ENCODE results near the gene MRPS16. TPM values are rescaled to one million over a fixed set of nuclear protein-coding genes. Genes with fewer than 3 reads are reported as not detected.

The MRPS16 gene
- total and polyA plus RNA-seq, 9 of the 15 experiments (the other 6 are each of a cell fraction or from before 2014, with no cell fraction given), result 65.0 to 239 (median 146) TPM

DNA sequence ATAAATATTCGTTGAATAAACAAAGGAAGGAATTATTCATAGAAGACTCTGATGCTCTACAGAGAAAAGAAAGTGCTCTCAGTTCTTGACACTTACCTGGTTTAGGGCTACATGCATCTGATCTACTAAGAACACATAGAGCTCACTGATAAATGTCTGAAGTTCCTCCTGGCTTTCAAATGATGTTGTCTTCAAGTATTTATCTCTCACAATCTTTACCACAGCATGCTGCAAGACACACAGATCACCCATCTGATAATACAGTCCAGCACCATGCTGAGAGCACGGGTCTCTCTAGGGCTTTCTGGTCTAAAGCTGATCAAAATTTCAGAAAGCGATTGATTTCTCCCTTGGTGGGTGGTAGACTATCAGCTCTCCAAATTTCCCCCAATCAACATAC is 44.5 kb upstream of the MRPS16 start:
- no peaks in the 10 kb centered on the region for H3K9me1 ChIP-seq (ENCODE audit: control insufficient read depth, insufficient read depth, low read length)
- H3K36me3 ChIP-seq (ENCODE audit: control insufficient read depth, insufficient read depth, low read length), result no peaks in the 10 kb centered on the region
- FAIRE-seq (no peak), DNase-seq (ENCODE audit: extremely low read depth in 1 of 4, low spot score in 3 of 4) (no peak), ATAC-seq (no peak)
- POLR2A ChIA-PET, result interaction anchor here (0.6 to 1.4 kb wide), 3 partner anchors 15 to 38 kb away, joined by 3 to 6 read pairs (median 5); no protein-coding TSS in a partner anchor
- H3K4me3 ChIP-seq, result no peak overlapping the region
- CTCF ChIA-PET (ENCODE audit: low intra/inter-chr PET ratio), result no interaction called here
- no peaks in the 10 kb centered on the region for H3K79me2 ChIP-seq (ENCODE audit: control insufficient read depth, insufficient read depth, low read length)
- no peak overlapping the region for H3K27ac ChIP-seq (ENCODE audit: extremely low read depth, low read depth, low read length)
- no peak overlapping the region for H2AFZ ChIP-seq (ENCODE audit: low read depth, low read length)
- in situ Hi-C loops (cut with MboI) (no loop called here), intact Hi-C loops (cut with micrococcal nuclease) (no loop called here)
- no peaks in the 10 kb centered on the region for H3K9me3 ChIP-seq (replicated peaks; ENCODE audit: control insufficient read depth, insufficient read depth, low read depth, low read length)
- no peak overlapping the region for H3K9ac ChIP-seq (ENCODE audit: insufficient read depth in 1 of 2, low read depth in 2 of 2, low read length in 2 of 2)
- H3K27me3 ChIP-seq (ENCODE audit: control insufficient read depth in 2 of 2, insufficient read depth in 2 of 2, low read length in 2 of 2), result no peaks in the 10 kb centered on the region
- no TSS peak for BruUV-seq (replicated peaks)
- no peak overlapping the region for H3K4me2 ChIP-seq (ENCODE audit: insufficient read depth, low read length)
- WGBS (ENCODE audit: insufficient coverage, low coverage, missing lambda C conversion rate), result 10% methylated on average over 3 of the region's 3 CpGs
- no peaks in the 10 kb centered on the region for H3K4me1 ChIP-seq (replicated peaks in 1 of 2; ENCODE audit: control insufficient read depth in 2 of 2, insufficient read depth in 2 of 2, low read length in 2 of 2)
- no peaks in the 10 kb centered on the region for H4K20me1 ChIP-seq (replicated peaks; ENCODE audit: control insufficient read depth, insufficient read depth, low read length)
- no peak for TF ChIP-seq PCBP1 (IDR thresholded peaks at IDR 0.05; ENCODE audit: low read depth, low read length, poor library complexity, severe bottlenecking)
- no peak for TF ChIP-seq ZZZ3 (IDR thresholded peaks at IDR 0.05)
- TF ChIP-seq, protein P1, sequence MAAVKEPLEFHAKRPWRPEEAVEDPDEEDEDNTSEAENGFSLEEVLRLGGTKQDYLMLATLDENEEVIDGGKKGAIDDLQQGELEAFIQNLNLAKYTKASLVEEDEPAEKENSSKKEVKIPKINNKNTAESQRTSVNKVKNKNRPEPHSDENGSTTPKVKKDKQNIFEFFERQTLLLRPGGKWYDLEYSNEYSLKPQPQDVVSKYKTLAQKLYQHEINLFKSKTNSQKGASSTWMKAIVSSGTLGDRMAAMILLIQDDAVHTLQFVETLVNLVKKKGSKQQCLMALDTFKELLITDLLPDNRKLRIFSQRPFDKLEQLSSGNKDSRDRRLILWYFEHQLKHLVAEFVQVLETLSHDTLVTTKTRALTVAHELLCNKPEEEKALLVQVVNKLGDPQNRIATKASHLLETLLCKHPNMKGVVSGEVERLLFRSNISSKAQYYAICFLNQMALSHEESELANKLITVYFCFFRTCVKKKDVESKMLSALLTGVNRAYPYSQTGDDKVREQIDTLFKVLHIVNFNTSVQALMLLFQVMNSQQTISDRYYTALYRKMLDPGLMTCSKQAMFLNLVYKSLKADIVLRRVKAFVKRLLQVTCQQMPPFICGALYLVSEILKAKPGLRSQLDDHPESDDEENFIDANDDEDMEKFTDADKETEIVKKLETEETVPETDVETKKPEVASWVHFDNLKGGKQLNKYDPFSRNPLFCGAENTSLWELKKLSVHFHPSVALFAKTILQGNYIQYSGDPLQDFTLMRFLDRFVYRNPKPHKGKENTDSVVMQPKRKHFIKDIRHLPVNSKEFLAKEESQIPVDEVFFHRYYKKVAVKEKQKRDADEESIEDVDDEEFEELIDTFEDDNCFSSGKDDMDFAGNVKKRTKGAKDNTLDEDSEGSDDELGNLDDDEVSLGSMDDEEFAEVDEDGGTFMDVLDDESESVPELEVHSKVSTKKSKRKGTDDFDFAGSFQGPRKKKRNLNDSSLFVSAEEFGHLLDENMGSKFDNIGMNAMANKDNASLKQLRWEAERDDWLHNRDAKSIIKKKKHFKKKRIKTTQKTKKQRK (IDR thresholded peaks at IDR 0.05; ENCODE audit: borderline replicate concordance, low read depth, low read length), result no peak
- TF ChIP-seq, protein P2, sequence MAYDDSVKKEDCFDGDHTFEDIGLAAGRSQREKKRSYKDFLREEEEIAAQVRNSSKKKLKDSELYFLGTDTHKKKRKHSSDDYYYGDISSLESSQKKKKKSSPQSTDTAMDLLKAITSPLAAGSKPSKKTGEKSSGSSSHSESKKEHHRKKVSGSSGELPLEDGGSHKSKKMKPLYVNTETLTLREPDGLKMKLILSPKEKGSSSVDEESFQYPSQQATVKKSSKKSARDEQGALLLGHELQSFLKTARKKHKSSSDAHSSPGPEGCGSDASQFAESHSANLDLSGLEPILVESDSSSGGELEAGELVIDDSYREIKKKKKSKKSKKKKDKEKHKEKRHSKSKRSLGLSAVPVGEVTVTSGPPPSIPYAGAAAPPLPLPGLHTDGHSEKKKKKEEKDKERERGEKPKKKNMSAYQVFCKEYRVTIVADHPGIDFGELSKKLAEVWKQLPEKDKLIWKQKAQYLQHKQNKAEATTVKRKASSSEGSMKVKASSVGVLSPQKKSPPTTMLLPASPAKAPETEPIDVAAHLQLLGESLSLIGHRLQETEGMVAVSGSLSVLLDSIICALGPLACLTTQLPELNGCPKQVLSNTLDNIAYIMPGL (CRISPR knock-in tag; IDR thresholded peaks at IDR 0.05), result no peak
- TF ChIP-seq, protein P3, sequence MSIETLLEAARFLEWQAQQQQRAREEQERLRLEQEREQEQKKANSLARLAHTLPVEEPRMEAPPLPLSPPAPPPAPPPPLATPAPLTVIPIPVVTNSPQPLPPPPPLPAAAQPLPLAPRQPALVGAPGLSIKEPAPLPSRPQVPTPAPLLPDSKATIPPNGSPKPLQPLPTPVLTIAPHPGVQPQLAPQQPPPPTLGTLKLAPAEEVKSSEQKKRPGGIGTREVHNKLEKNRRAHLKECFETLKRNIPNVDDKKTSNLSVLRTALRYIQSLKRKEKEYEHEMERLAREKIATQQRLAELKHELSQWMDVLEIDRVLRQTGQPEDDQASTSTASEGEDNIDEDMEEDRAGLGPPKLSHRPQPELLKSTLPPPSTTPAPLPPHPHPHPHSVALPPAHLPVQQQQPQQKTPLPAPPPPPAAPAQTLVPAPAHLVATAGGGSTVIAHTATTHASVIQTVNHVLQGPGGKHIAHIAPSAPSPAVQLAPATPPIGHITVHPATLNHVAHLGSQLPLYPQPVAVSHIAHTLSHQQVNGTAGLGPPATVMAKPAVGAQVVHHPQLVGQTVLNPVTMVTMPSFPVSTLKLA (conservative IDR thresholded peaks at IDR 0.05), result no peak
- TF ChIP-seq, protein P4, sequence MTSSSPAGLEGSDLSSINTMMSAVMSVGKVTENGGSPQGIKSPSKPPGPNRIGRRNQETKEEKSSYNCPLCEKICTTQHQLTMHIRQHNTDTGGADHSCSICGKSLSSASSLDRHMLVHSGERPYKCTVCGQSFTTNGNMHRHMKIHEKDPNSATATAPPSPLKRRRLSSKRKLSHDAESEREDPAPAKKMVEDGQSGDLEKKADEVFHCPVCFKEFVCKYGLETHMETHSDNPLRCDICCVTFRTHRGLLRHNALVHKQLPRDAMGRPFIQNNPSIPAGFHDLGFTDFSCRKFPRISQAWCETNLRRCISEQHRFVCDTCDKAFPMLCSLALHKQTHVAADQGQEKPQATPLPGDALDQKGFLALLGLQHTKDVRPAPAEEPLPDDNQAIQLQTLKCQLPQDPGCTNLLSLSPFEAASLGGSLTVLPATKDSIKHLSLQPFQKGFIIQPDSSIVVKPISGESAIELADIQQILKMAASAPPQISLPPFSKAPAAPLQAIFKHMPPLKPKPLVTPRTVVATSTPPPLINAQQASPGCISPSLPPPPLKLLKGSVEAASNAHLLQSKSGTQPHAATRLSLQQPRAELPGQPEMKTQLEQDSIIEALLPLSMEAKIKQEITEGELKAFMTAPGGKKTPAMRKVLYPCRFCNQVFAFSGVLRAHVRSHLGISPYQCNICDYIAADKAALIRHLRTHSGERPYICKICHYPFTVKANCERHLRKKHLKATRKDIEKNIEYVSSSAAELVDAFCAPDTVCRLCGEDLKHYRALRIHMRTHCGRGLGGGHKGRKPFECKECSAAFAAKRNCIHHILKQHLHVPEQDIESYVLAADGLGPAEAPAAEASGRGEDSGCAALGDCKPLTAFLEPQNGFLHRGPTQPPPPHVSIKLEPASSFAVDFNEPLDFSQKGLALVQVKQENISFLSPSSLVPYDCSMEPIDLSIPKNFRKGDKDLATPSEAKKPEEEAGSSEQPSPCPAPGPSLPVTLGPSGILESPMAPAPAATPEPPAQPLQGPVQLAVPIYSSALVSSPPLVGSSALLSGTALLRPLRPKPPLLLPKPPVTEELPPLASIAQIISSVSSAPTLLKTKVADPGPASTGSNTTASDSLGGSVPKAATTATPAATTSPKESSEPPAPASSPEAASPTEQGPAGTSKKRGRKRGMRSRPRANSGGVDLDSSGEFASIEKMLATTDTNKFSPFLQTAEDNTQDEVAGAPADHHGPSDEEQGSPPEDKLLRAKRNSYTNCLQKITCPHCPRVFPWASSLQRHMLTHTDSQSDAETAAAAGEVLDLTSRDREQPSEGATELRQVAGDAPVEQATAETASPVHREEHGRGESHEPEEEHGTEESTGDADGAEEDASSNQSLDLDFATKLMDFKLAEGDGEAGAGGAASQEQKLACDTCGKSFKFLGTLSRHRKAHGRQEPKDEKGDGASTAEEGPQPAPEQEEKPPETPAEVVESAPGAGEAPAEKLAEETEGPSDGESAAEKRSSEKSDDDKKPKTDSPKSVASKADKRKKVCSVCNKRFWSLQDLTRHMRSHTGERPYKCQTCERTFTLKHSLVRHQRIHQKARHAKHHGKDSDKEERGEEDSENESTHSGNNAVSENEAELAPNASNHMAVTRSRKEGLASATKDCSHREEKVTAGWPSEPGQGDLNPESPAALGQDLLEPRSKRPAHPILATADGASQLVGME (CRISPR knock-in tag; IDR thresholded peaks at IDR 0.05), result no peak
- TF ChIP-seq ZNF165 (CRISPR knock-in tag; IDR thresholded peaks at IDR 0.05; ENCODE audit: borderline replicate concordance), result no peak
- TF ChIP-seq SAFB2 (IDR thresholded peaks at IDR 0.05; ENCODE audit: borderline replicate concordance, low read depth, low read length, severe bottlenecking), result no peak
- no peak for TF ChIP-seq BRF1 (IDR thresholded peaks at IDR 0.05; ENCODE audit: borderline replicate concordance, extremely low read depth, insufficient read length)
